ENCODE measurements around the gene PRDM12. TPM values are rescaled to one million over a fixed set of nuclear protein-coding genes. Genes with fewer than 3 reads are reported as not detected.

PRDM12 gene
- total RNA-seq, 2 donors from 2014 or later, result not detected

DNA sequence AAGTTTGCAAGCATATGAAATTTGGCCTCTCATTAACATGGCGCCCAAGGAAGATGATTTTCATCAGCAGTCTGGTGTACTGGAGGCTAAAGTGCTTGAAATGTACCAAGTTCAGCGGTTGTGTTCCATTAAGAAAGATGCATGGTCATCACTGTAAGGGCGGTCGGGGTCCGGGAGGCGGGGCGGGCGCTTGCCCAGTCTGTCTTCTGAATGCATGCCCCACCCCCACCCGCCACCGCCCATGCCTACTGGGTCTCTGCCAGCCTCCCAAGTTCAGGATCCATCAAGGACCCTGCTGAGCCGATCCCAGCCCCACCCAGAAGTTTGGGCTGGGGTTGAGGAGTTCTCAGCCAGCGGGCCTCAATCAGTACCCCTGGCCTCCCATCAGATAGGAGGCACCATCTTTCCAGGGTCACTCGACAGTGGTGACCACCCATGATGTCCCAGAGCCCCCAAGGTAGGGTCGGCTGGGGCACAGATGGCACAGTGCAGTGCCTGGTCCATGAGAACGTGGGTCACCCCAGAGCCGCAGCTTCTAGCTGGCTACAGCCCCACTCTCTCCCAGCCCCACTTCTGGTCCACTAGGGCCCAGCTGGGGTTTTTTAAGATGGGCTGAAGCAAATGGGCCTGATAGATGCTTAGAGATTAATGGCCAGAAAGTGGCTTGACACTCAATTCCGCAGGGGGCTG lies 24.4 kb upstream of the PRDM12 start:
- TF ChIP-seq, protein P1, sequence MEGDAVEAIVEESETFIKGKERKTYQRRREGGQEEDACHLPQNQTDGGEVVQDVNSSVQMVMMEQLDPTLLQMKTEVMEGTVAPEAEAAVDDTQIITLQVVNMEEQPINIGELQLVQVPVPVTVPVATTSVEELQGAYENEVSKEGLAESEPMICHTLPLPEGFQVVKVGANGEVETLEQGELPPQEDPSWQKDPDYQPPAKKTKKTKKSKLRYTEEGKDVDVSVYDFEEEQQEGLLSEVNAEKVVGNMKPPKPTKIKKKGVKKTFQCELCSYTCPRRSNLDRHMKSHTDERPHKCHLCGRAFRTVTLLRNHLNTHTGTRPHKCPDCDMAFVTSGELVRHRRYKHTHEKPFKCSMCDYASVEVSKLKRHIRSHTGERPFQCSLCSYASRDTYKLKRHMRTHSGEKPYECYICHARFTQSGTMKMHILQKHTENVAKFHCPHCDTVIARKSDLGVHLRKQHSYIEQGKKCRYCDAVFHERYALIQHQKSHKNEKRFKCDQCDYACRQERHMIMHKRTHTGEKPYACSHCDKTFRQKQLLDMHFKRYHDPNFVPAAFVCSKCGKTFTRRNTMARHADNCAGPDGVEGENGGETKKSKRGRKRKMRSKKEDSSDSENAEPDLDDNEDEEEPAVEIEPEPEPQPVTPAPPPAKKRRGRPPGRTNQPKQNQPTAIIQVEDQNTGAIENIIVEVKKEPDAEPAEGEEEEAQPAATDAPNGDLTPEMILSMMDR (IDR thresholded peaks at IDR 0.05), result no peak
- TF ChIP-seq POLR2AphosphoS5 (IDR thresholded peaks at IDR 0.05), result no peak
- no peak for TF ChIP-seq POLR2A (IDR thresholded peaks at IDR 0.05)
- intact Hi-C loops (cut with DNase I), result no loop called here
- 95% methylated on average over 17 of the region's 17 CpGs for WGBS
- DNase-seq (ENCODE audit: low spot score), result no peak
- H3K27ac ChIP-seq, result no peak overlapping the region
- no peaks in the 10 kb centered on the region for H3K9me3 ChIP-seq
- no peaks in the 10 kb centered on the region for H3K4me1 ChIP-seq (replicated peaks)
- H3K27me3 ChIP-seq (replicated peaks; ENCODE audit: insufficient read depth), result no peaks in the 10 kb centered on the region
- peaks cover 6 to 10% of the 10 kb centered on the region in 2 donors for H3K36me3 ChIP-seq
- no peak overlapping the region for H3K4me3 ChIP-seq

DNA sequence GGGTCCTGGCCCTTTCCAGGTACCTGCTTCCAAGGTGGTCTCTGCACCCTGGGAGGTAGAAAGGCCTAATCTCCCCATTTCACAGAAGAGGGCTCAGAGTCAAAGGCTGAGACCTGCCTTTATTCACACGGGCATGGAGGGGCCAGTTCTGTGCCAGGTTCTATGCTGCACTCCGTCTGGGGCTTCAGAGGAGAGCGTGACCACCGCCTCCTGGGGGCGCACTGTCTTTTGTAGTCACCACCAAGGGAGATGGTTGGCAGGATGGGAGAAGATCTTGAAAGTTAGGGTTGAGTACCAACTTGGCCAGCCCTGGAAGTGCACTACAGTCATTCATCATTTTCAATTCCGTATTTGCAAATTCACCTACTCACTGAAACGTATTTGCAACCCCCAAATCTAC lies 23.7 kb upstream of the PRDM12 start:
- intact Hi-C loops (cut with DNase I), result no loop called here
- TF ChIP-seq POLR2A (IDR thresholded peaks at IDR 0.05) (no peak), POLR2AphosphoS5 (IDR thresholded peaks at IDR 0.05) (no peak)
- TF ChIP-seq, protein P1 (IDR thresholded peaks at IDR 0.05), result no peak
- Histone ChIP-seq H3K9me3 (no peaks in the 10 kb centered on the region), H3K4me1 (replicated peaks) (no peaks in the 10 kb centered on the region), H3K27me3 (replicated peaks; ENCODE audit: insufficient read depth) (no peaks in the 10 kb centered on the region), H3K27ac (no peak overlapping the region), H3K36me3 (peaks cover 2 to 10% of the 10 kb centered on the region in 2 donors), H3K4me3 (no peak overlapping the region)
- DNase-seq (ENCODE audit: low spot score), result no peak
- 91% methylated on average over 7 of the region's 7 CpGs for WGBS

DNA sequence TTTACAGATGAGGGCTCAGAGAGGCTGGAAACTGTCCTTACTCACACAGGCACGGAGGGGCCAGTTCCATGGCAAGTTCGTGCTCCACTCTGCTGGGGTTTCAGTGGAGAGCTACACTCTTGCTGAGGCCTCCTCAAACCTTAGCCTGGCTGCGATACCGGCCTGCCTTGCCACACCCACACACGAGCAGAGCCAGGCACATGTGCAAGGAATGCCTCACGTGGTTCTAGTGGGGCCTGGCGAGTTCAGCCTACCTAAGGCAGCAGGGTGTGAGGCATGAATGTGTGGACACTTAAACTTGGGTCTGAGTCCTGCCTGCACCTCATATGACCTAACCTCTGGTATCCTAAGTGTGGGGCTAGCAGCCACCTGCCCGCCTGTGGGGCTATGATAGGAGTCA lies 21.5 kb upstream of the PRDM12 start:
- Histone ChIP-seq H3K27ac (no peak overlapping the region), H3K36me3 (peaks cover 0 to 4% of the 10 kb centered on the region in 2 donors), H3K4me1 (replicated peaks) (no peaks in the 10 kb centered on the region), H3K9me3 (no peaks in the 10 kb centered on the region), H3K4me3 (no peak overlapping the region), H3K27me3 (replicated peaks; ENCODE audit: insufficient read depth) (no peaks in the 10 kb centered on the region)
- intact Hi-C loops (cut with DNase I), result no loop called here
- DNase-seq (ENCODE audit: low spot score), result no peak
- TF ChIP-seq POLR2A (IDR thresholded peaks at IDR 0.05) (no peak), POLR2AphosphoS5 (IDR thresholded peaks at IDR 0.05) (no peak)
- TF ChIP-seq, protein P1 (IDR thresholded peaks at IDR 0.05), result no peak
- WGBS, result 93% methylated on average over 4 of the region's 8 CpGs

DNA sequence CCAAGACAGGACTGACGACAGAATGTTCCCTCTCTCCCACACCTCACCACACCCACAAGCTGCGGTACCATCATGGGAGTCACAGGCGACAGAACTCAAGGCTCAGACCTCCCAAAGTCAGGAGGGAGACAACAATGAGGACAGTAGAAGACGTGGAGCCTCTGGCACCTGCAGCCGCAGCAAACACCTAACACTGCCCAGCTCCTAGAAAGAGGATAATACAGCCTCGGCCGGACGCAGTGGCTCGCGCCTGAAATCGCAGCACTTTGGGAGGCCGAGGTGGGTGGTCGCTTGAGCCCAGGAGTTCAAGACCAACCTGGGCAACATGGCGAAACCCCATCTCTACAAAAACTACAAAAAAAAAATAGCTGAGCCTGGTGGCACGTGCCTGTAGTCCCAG lies 13.2 kb upstream of the PRDM12 start:
- Histone ChIP-seq H3K27ac (no peak overlapping the region), H3K36me3 (no peaks in the 10 kb centered on the region), H3K27me3 (replicated peaks; ENCODE audit: insufficient read depth) (no peaks in the 10 kb centered on the region), H3K4me3 (no peak overlapping the region), H3K9me3 (no peaks in the 10 kb centered on the region), H3K4me1 (replicated peaks) (no peaks in the 10 kb centered on the region)
- TF ChIP-seq POLR2AphosphoS5 (IDR thresholded peaks at IDR 0.05), result no peak
- TF ChIP-seq, protein P1 (IDR thresholded peaks at IDR 0.05), result no peak
- no peak for TF ChIP-seq POLR2A (IDR thresholded peaks at IDR 0.05)
- WGBS, result 74% methylated on average over 15 of the region's 15 CpGs
- intact Hi-C loops (cut with DNase I), result no loop called here
- no peak for DNase-seq (ENCODE audit: low spot score)

DNA sequence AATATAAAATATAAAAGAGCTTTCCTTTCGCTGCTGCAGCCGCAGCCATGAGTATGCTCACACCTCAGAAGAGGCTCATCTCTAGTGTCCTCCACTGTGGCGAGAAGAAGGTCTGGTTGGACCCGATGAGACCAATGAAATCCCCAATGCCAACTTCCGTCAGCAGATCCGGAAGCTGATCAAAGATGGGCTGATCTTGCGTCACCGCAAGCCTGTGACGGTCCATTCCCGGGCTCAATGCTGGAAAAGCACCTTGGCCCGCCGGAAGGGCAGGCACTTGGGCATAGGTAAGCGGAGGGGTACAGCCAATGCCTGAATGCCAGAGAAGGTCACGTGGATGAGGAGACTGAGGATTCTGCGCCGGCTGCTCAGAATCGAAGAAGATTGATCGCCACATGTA lies 12.6 kb upstream of the PRDM12 start:
- WGBS, result 93% methylated on average over 18 of the region's 18 CpGs
- H3K27me3 ChIP-seq (replicated peaks; ENCODE audit: insufficient read depth), result no peaks in the 10 kb centered on the region
- intact Hi-C loops (cut with DNase I), result no loop called here
- no peaks in the 10 kb centered on the region for H3K36me3 ChIP-seq
- H3K4me3 ChIP-seq, result no peak overlapping the region
- no peak for DNase-seq (ENCODE audit: low spot score)
- H3K27ac ChIP-seq, result no peak overlapping the region
- TF ChIP-seq, protein P1 (IDR thresholded peaks at IDR 0.05), result no peak
- no peak for TF ChIP-seq POLR2A (IDR thresholded peaks at IDR 0.05)
- no peak for TF ChIP-seq POLR2AphosphoS5 (IDR thresholded peaks at IDR 0.05)
- H3K9me3 ChIP-seq, result no peaks in the 10 kb centered on the region
- no peaks in the 10 kb centered on the region for H3K4me1 ChIP-seq (replicated peaks)
